Effector memory CD8-positive, alpha-beta T cell (primary cell): ENCODE data around the gene ZFPM1.

ENCODE experiments used
- ATAC-seq: fragments of 150-1000 bp; cut with Tn5 transposase; replicated peaks from 2 replicates; pipeline ENCODE4 v1.10.0; 2021; ENCODE audit warnings: mild to moderate bottlenecking, moderate library complexity
- DNase-seq, 3 experiments: peaks; one replicate each; pipeline ENCODE4 v3.0.0; 2021
- H3K27ac Mint-ChIP-seq, 2 donors: one replicate each; pipeline ENCODE4 v1.8.0; 2022; ENCODE audit warnings: mild to moderate bottlenecking in 2 of 2, mixed read lengths in 2 of 2, moderate library complexity in 2 of 2
- H3K27me3 Mint-ChIP-seq, 2 donors: one replicate each; pipeline ENCODE4 v1.8.0; 2022; ENCODE audit warnings: mixed read lengths in 2 of 2
- H3K36me3 Mint-ChIP-seq: one replicate; pipeline ENCODE4 v1.8.0; 2022; ENCODE audit warnings: mild to moderate bottlenecking, moderate library complexity, mixed read lengths; ENCODE audit not compliant: insufficient read depth
- H3K4me1 Mint-ChIP-seq, 2 donors: one replicate each; pipeline ENCODE4 v1.8.0; 2022; ENCODE audit warnings: low read depth in 2 of 2, mixed read lengths in 2 of 2
- H3K4me3 Mint-ChIP-seq, 2 donors: one replicate each; pipeline ENCODE4 v1.8.0; 2022; ENCODE audit warnings: mild to moderate bottlenecking in 2 of 2, mixed read lengths in 2 of 2, moderate library complexity in 2 of 2
- H3K9me3 Mint-ChIP-seq, 2 donors: one replicate each; pipeline ENCODE4 v1.8.0; 2022; ENCODE audit warnings: mixed read lengths in 2 of 2

ZFPM1 gene

DNA sequence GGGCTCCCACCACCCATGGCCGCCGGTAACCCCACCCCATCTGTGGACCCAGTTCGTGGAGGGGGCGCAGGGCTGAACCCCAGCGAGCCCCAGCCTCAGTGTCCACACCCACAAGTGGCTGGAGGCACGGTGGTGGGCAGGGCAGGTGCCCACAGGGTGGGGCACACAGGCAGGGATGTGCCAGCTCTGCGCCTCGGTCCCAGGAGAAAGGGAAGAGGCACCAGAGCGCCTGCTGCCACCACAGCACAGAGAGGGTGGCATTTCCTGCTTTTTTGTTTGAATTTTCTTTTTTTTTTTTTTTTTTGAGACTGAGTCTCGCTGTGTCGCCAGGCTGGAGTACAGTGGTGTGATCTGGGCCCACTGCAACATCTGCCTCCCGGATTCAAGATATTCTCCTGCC, 19.0 kb downstream of the ZFPM1 start:
- no peaks in the 10 kb centered on the region for H3K27me3 Mint-ChIP-seq
- no peaks in the 10 kb centered on the region for H3K9me3 Mint-ChIP-seq
- peaks cover 74% of the 10 kb centered on the region for H3K36me3 Mint-ChIP-seq
- ATAC-seq, result peak; percentile 11
- peaks cover 33 to 41% of the 10 kb centered on the region in 2 donors for H3K4me1 Mint-ChIP-seq
- peak overlapping the region; percentile 64 to 94 for H3K27ac Mint-ChIP-seq
- H3K4me3 Mint-ChIP-seq, result peak overlapping the region; percentile 45 to 51
- no peak for DNase-seq

DNA sequence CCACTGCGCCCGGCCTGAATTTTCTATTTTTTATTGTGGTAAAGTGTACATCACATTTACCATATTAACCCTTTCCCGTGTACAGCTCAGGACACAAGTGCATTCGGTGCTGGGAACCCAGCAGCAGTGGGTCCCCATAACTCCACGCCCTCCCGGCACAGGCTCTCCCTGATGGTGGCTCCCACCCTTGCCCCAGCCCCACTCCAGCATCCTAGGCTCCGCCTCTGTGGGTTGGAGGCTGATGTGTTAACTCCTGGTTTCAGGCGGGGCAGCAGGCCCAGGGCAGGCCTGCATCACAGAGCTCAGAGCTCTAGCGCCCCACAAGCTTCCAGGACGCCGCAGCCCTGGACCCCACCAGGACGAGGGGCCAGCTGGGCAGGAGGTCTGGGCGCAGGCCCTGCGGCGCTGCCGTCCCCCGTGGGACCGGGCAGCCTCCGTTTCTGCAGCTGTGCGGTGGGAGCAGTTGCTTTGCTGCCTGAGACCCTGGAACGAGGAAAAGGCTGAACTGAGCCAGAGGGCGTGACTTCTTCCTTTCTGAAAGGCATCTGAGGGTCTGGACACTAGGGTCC, 19.6 kb downstream of the ZFPM1 start:
- H3K27me3 Mint-ChIP-seq, result no peaks in the 10 kb centered on the region
- peak overlapping the region; percentile 45 to 51 for H3K4me3 Mint-ChIP-seq
- no peaks in the 10 kb centered on the region for H3K9me3 Mint-ChIP-seq
- peak overlapping the region; percentile 64 to 94 for H3K27ac Mint-ChIP-seq
- peaks cover 36 to 44% of the 10 kb centered on the region in 2 donors for H3K4me1 Mint-ChIP-seq
- H3K36me3 Mint-ChIP-seq, result peaks cover 74% of the 10 kb centered on the region
- DNase-seq, result no peak
- no peak for ATAC-seq

DNA sequence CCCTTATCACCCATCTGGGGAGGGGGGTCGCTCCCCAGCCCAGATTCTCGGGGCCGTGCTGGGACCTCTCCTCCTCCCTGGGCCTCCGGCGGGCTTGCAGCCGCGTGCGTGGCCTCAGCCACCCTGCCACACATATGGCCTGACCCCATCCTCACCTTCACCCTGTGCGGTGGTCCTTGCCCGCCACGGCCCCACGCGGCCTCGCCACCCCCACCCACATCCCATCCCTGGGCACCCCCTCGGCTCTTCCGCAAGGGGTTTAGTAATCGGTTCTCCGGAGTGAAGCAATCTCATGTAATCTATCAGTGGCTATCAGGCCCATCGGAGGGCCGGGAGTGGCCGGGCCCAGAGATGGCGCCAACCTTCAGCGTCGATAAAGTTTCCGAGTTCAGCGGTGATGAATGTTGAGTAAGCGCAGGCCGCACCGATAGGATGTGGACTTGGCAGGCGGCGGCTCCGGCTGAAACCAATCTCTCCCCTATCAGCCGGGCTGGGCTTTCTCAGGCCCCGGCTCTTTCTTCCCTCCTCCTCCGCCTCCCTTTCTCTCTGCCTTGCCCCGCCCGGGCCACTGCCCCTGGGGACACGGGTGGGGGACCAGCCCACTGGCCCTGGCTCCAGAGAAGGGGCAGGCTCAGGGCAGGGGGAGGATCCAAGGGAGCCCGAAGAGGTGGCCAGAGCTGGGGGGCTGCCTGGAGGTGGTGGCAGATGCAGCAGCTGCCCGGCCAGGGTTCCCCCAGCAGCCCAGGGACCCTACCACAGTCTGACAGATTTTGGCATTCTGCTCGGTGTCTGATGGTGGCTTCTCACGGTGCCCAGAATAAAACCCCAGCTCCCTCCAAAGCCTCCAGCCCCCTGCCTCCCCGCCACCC, 20.8 kb downstream of the ZFPM1 start:
- H3K27ac Mint-ChIP-seq, result peak overlapping the region; percentile 60 to 94

DNA sequence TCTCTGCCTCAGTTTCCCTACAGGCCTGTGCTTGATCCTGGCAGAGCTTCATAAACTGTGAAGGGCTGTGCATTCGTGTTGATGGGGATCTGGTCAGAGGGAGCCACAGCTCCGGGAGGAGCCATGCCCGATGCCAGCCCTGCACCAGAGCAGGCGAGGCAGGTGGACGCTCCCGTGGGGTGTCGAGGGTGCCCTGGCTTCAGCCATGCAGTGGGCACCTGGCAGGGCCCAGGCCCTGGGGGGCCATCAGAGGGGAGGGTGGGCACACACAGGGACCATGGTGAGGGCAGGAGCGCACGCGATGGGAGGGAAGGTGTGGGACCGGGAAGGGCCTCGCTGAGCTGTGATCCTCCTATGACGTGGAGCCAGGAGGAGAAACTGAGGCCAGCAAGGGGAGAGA, 22.0 kb downstream of the ZFPM1 start:
- H3K9me3 Mint-ChIP-seq, result no peaks in the 10 kb centered on the region
- no peak overlapping the region for H3K4me3 Mint-ChIP-seq
- no peak for ATAC-seq
- no peaks in the 10 kb centered on the region for H3K27me3 Mint-ChIP-seq
- H3K4me1 Mint-ChIP-seq, result peaks cover 47 to 53% of the 10 kb centered on the region in 2 donors
- H3K27ac Mint-ChIP-seq, result peak overlapping the region in 1 of 2 donors; percentile 79
- peaks cover 73% of the 10 kb centered on the region for H3K36me3 Mint-ChIP-seq
- DNase-seq, result no peak

More for the DNA sequence above, 20.8 kb downstream of the ZFPM1 start:
- peaks cover 43 to 54% of the 10 kb centered on the region in 2 donors for H3K4me1 Mint-ChIP-seq
- DNase-seq (no peak), ATAC-seq (no peak)
- no peaks in the 10 kb centered on the region for H3K9me3 Mint-ChIP-seq
- H3K36me3 Mint-ChIP-seq, result peaks cover 78% of the 10 kb centered on the region
- H3K4me3 Mint-ChIP-seq, result no peak overlapping the region
- no peaks in the 10 kb centered on the region for H3K27me3 Mint-ChIP-seq

DNA sequence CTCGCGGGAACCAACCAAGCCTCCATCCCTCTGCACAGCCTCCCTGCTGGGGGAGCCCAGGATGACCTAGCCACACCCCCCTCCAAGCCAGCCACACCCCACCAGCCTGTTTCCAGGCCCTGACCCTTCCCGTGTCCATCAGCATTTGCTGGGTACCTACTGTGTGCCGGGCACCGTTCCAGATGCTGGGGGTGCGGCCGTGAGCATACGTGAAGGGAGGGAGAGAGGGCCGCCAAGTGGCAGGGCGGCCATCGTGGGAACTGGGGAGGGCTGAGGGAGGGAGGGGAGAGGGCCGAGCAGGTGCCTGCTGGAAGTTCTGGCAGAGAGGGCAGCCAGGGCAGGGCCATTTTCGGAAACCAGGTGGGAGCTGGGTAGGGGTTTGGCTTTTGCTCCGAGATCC, 23.1 kb downstream of the ZFPM1 start:
- no peak overlapping the region for H3K4me3 Mint-ChIP-seq
- H3K4me1 Mint-ChIP-seq, result peaks cover 41 to 47% of the 10 kb centered on the region in 2 donors
- no peak for DNase-seq
- H3K27me3 Mint-ChIP-seq, result no peaks in the 10 kb centered on the region
- no peaks in the 10 kb centered on the region for H3K9me3 Mint-ChIP-seq
- H3K27ac Mint-ChIP-seq, result peak overlapping the region in 1 of 2 donors; percentile 92
- no peak for ATAC-seq
- H3K36me3 Mint-ChIP-seq, result peaks cover 68% of the 10 kb centered on the region

DNA sequence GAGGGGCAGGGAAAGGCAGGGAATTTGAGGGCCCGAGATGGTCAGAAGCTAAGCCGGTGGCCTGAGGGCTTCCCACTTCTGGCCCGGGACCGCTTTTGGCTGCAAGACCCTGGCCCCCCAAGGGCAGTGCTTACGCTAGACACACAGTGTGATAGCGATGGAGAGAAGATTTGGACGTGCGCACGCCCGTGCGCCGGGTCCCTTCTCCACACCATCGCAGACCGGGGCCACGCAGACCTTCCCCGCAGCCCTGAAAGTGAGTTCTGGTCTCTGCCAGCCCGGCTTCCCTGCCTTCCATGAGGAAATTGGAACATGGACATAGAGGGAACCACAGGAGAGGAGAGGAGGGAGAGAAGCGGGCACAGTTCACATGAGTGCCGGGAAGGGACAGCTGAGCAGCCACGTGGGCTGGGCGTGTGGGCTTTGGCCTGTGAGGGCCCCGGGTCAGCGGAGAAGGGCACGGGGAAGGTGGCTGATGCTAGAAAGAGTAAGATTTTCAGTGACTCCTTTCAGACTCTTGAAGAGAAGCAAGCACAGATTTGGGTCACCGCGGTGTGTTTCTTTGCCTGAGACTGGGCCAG, 23.8 kb downstream of the ZFPM1 start:
- H3K36me3 Mint-ChIP-seq, result peaks cover 68% of the 10 kb centered on the region
- H3K4me1 Mint-ChIP-seq, result peaks cover 47 to 49% of the 10 kb centered on the region in 2 donors
- peak overlapping the region; percentile 62 to 75 for H3K4me3 Mint-ChIP-seq
- H3K27ac Mint-ChIP-seq, result peak overlapping the region; percentile 86 to 92
- DNase-seq (no peak), ATAC-seq (no peak)
- H3K27me3 Mint-ChIP-seq, result no peaks in the 10 kb centered on the region
- no peaks in the 10 kb centered on the region for H3K9me3 Mint-ChIP-seq

DNA sequence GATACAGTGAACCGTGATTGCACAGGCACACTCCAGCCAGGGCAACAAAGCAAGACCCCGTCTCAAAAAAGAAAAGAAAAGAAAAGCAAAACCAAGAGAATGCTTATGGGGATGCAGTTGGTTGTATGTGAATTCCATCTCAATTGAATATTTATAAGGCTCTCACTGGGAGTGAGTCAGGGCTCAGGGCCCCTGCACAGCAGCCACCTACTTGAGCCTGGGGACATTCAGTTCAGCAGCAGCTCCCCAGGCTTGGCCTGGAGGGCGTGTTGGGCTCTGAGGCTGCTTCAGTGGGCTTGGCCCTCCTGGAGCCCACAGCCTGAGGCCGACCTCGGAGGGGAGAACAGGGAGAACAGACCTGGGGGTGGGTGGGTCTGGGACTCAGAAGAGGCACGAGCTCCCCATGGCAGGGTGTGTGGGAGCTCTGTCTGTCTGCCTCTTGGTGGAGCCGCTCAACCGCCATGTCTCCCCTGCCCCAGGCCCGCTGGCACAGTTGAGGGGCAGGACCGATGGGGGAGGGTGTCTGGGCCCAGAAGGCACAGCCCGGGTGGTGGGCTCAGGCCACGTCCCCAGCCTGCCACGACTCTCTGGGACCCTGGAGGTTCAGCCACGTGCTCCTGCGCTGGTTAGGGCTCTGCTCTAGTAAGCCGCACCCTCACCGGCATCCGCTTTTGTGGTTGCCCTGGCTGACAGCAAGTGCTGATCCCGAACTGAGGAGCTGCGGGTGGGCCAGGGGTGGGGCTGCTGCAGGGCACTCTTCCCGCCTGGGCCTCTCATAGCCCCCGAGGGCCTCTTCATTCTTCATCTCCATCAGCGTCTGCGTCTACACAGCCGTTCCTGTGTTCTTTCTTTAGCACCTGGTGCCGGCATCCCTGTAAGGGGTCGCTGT, 24.8 kb downstream of the ZFPM1 start:
- Mint-ChIP-seq H3K27ac (peak overlapping the region; percentile 86 to 92), H3K4me3 (peak overlapping the region; percentile 62 to 75), H3K36me3 (peaks cover 67% of the 10 kb centered on the region), H3K9me3 (no peaks in the 10 kb centered on the region), H3K4me1 (peaks cover 45 to 47% of the 10 kb centered on the region in 2 donors), H3K27me3 (no peaks in the 10 kb centered on the region)
- ATAC-seq, result peak; percentile 54
- peak in 2 of 3 experiments; percentile 28 to 32 for DNase-seq

DNA sequence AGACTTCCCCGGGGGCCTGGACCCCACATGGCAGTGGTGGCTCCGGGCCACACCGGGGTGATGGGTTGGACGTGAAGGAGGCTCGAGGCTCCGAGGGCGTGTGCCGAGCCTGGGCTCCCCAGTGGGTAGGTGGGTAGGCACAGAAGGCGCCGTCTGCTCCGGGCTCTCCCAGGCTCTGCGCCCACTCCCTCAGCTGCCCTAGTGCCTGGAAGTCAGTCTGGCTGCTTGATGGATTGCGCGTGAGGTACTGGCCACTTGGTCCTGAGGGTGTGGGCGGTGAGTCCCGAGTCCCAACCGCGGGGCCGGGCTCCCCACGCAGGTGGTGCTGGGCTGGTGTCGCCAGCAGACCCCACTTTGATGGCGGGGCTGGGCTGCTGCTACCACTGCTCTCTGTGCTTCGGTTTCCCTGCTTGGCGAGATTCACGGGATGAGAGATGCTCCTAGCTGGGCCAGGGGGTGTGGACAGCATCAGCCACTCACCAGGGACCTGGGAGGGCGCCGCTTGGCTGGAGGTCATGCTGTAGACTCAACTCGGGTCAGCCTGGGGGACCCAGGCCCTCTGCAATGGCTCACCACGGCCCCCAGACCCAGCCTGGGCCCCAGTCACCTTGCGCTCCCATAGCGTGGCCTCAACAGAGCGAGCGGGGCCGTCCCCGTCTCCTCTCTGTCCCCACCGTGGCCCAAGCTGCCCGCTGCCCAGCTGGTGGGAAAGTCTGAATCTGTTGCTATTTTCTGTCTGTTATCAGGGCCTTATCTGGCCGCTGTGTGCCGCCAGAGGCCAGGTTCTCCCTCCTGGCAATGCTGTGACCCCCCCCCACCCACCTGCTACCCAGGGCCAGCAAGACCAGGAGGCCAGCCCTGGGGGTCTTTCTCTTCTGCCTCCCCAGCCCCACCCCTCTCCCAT, 26.1 kb downstream of the ZFPM1 start:
- ATAC-seq, result peak; percentile 4

DNA sequence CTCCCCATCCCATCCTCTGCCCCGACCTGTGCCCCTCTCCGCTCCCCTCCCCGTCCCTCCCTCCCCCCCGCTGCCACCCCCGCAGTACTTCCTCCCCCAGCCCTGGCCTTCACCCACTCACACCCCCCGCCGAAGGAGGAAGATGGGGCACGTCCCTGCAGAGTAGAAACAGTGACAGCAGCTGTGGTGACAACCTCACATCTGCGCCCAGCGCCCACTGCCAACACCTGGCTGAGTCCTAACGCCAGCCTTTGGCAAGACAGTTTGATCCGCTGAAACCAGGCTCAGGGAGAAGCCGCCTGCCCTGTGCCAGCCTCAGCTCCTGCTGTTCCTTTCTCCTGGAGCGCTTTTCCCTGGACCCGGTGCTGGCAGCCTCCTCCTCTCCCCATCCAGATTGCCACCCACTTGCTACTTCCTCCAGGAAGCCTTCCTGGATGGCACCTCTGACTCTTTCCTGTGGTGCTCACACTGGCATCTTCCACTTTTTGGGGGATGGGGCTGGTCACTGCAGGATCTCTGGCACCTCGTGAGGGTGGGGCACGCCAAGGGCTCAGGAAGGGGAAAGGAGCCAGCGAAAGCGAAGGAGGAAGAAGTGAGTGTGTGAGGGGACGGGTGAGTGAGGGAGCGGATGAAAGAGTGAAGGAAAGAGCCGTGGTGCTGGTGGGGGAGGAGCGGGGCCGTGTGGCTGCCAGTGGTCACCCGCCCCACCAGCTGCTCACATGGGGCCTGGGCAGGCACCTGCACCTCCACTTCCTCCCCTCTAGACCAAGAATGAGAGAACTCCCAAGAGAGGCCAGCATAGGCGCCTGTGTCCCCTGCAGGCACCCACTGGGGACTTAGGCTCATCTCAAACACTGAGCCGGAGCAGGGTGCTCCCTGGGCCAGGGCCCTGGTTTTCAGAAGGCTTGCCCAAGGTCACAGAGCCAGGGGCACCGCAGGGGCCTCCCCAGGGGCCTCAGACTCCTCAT, 27.0 kb downstream of the ZFPM1 start:
- no peaks in the 10 kb centered on the region for H3K9me3 Mint-ChIP-seq
- H3K27ac Mint-ChIP-seq, result peak overlapping the region; percentile 73 to 86
- no peaks in the 10 kb centered on the region for H3K27me3 Mint-ChIP-seq
- ATAC-seq (peak; percentile 70), DNase-seq (peak; percentile 38 to 49 (median 40))
- H3K4me1 Mint-ChIP-seq, result peaks cover 46 to 47% of the 10 kb centered on the region in 2 donors
- H3K4me3 Mint-ChIP-seq, result peak overlapping the region; percentile 74 to 75
- H3K36me3 Mint-ChIP-seq, result peaks cover 62% of the 10 kb centered on the region

More for the DNA sequence above, 26.1 kb downstream of the ZFPM1 start:
- H3K36me3 Mint-ChIP-seq, result peaks cover 61% of the 10 kb centered on the region
- H3K27ac Mint-ChIP-seq, result peak overlapping the region; percentile 73 to 86
- no peak for DNase-seq
- H3K4me1 Mint-ChIP-seq, result peaks cover 48 to 51% of the 10 kb centered on the region in 2 donors
- no peaks in the 10 kb centered on the region for H3K27me3 Mint-ChIP-seq
- no peaks in the 10 kb centered on the region for H3K9me3 Mint-ChIP-seq
- H3K4me3 Mint-ChIP-seq, result peak overlapping the region; percentile 74 to 75

DNA sequence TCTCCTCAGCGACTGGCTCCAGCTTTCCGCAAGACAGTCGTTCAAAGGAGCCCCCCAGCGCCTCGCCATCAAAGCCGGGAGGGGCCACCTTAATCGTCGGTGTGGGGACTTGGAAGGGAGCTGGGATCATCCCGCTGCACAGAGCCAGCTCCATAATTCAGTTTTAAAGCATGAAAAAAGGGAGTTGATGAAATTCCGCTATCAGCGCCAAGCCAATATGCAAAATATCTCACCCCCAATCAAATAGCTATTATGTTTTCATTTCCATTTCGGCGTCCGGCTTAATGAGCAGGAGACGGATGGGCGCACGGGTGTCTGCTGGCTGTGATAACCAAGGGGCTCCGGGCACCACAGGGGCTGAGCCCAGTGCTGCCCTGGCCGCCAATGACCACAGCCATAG, 27.7 kb downstream of the ZFPM1 start:
- Mint-ChIP-seq H3K36me3 (peaks cover 66% of the 10 kb centered on the region), H3K27me3 (no peaks in the 10 kb centered on the region), H3K4me1 (peaks cover 46 to 47% of the 10 kb centered on the region in 2 donors), H3K4me3 (no peak overlapping the region), H3K9me3 (no peaks in the 10 kb centered on the region), H3K27ac (no peak overlapping the region)
- DNase-seq, result no peak
- no peak for ATAC-seq

DNA sequence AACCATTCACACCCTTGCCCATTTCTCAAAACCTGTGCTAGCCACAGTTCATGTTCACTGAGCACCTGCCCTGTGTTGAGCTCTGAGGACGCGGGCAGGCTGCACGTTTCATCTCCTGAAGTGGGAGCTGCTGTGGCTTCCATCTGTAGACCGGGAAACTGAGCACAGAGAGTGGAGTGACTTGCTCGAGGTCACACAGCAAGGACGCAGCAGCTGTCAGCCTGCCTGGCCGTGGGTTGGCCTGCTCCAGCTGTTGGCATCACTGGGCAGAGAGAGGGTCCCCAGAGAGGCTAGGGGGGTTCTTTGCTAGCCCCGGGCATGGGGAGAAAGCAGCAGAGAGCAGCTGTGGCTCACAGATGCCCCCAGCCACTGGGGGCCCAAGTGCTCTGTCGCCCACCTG, 28.8 kb downstream of the ZFPM1 start:
- Mint-ChIP-seq H3K27me3 (no peaks in the 10 kb centered on the region), H3K27ac (peak overlapping the region; percentile 41 to 58), H3K4me1 (peaks cover 42% of the 10 kb centered on the region in 2 donors), H3K9me3 (no peaks in the 10 kb centered on the region), H3K36me3 (peaks cover 60% of the 10 kb centered on the region), H3K4me3 (peak overlapping the region in 1 of 2 donors; percentile 4)
- DNase-seq (no peak), ATAC-seq (no peak)
